B cell (primary cell): ENCODE measurements around the gene PARP12. TPM values are rescaled to one million over a fixed set of nuclear protein-coding genes. Genes with fewer than 3 reads are reported as not detected.

Experiments
- ATAC-seq: fragments of 200-7000 bp; cut with Tn5 transposase; one replicate; pipeline ENCODE4 v1.10.0; 2021; ENCODE audit warnings: low read depth, mild to moderate bottlenecking, moderate number of reproducible peaks, moderate library complexity
- CTCF ChIA-PET: fragments of 350-600 bp; sonication (Branson Sonifier 250); formaldehyde crosslinking; loops from one replicate; lab custom pipeline; 2021; ENCODE audit warnings: antibody characterized with exemption, inconsistent platforms; lab: Charles Lee
- POLR2A ChIA-PET: fragments of 350-600 bp; sonication (Branson Sonifier 250); formaldehyde crosslinking; loops from one replicate; lab custom pipeline; 2021; ENCODE audit warnings: antibody characterized with exemption; lab: Charles Lee
- DNase-seq: peaks from one replicate; pipeline ENCODE4 v3.0.0; 2013
- H2AFZ ChIP-seq: 2 replicates; pipeline ENCODE4 v1.6.1; 2012; ENCODE audit warnings: mild to moderate bottlenecking, low read depth, low read length; ENCODE audit not compliant: insufficient read depth, poor library complexity, severe bottlenecking
- H3K27ac ChIP-seq, 2 donors: 1 replicate in 1 of 2; 2 replicates in 1 of 2; pipeline ENCODE4 v1.5.1; 2012 to 2013; ENCODE audit warnings: low read length in 2 of 2, mild to moderate bottlenecking in 2 of 2, moderate library complexity in 1 of 2
- H3K27me3 ChIP-seq, 4 experiments: fragments of 200-600 bp in 1 of 4; sonication (generic) in 1 of 4; replicated peaks in 1 of 4; 1 replicate in 2 of 4; 2 replicates in 2 of 4; pipeline versions ENCODE4 v1.6.1 to v1.7.0; 2013 to 2016; ENCODE audit warnings: low read length in 3 of 4, mild to moderate bottlenecking in 2 of 4, mixed read lengths in 1 of 4, moderate library complexity in 1 of 4; ENCODE audit not compliant: insufficient read depth in 4 of 4, control insufficient read depth in 3 of 4; ENCODE audit errors: control extremely low read depth in 1 of 4
- H3K36me3 ChIP-seq, 2 experiments: replicated peaks in 1 of 2; 1 replicate in 1 of 2; 2 replicates in 1 of 2; pipeline versions ENCODE4 v1.6.1 to v1.7.1; 2013; ENCODE audit warnings: low read length in 1 of 2; ENCODE audit not compliant: insufficient read depth in 2 of 2, control insufficient read depth in 1 of 2; ENCODE audit errors: control extremely low read depth in 1 of 2, extremely low read depth in 1 of 2
- H3K4me1 ChIP-seq, 2 donors: fragments of 200-600 bp in 1 of 2; sonication (generic) in 1 of 2; 1 replicate in 1 of 2; 2 replicates in 1 of 2; pipeline versions ENCODE4 v1.5.1 to v1.6.1; 2013 to 2017; ENCODE audit warnings: low read length in 2 of 2; ENCODE audit not compliant: control insufficient read depth in 2 of 2, insufficient read depth in 2 of 2
- H3K4me2 ChIP-seq: replicated peaks from 2 replicates; pipeline ENCODE3; 2012; ENCODE audit warnings: mild to moderate bottlenecking, low read depth, low read length; ENCODE audit not compliant: poor library complexity, severe bottlenecking
- H3K4me3 ChIP-seq, 5 experiments: fragments of 200-600 bp in 1 of 5; sonication (generic) in 1 of 5; 1 replicate in 3 of 5; 2 replicates in 2 of 5; pipeline versions ENCODE4 v1.5.1 to v1.7.0; 2011 to 2016; ENCODE audit warnings: low read length in 4 of 5, mild to moderate bottlenecking in 4 of 5, low read depth in 2 of 5, control low read depth in 1 of 5, moderate library complexity in 1 of 5; ENCODE audit not compliant: insufficient read depth in 1 of 5; ENCODE audit errors: control extremely low read depth in 1 of 5, extremely low read depth in 1 of 5
- H3K79me2 ChIP-seq: fragments of 200-600 bp; sonication (generic); one replicate; pipeline ENCODE4 v1.6.0; 2016; ENCODE audit warnings: low read length; ENCODE audit not compliant: control insufficient read depth, insufficient read depth
- H3K9ac ChIP-seq: fragments of 200-600 bp; sonication (generic); 2 replicates; pipeline ENCODE4 v1.6.1; 2017; ENCODE audit warnings: mild to moderate bottlenecking, low read length, moderate library complexity
- H3K9me3 ChIP-seq, 3 donors: one replicate each; pipeline versions ENCODE4 v1.6.1 to v1.7.1; 2013; ENCODE audit warnings: low read length in 2 of 3; ENCODE audit not compliant: control insufficient read depth in 2 of 3, insufficient read depth in 1 of 3; ENCODE audit errors: control extremely low read depth in 1 of 3
- H4K20me1 ChIP-seq: 2 replicates; pipeline ENCODE4 v1.6.0; 2012; ENCODE audit warnings: mild to moderate bottlenecking, low read length; ENCODE audit not compliant: insufficient read depth, control insufficient read depth, poor library complexity, severe bottlenecking
- H3K27ac Mint-ChIP-seq: one replicate; pipeline ENCODE4 v1.8.0; 2021; ENCODE audit warnings: mixed read lengths
- H3K27me3 Mint-ChIP-seq: one replicate; pipeline ENCODE4 v1.8.0; 2021; ENCODE audit warnings: mixed read lengths
- H3K4me1 Mint-ChIP-seq: one replicate; pipeline ENCODE4 v1.8.0; 2021; ENCODE audit warnings: mixed read lengths
- H3K4me3 Mint-ChIP-seq: one replicate; pipeline ENCODE4 v1.8.0; 2021; ENCODE audit warnings: mixed read lengths
- H3K9me3 Mint-ChIP-seq: one replicate; pipeline ENCODE4 v1.8.0; 2022; ENCODE audit warnings: mixed read lengths; ENCODE audit not compliant: insufficient read depth
- CTCF ChIP-seq: fragments of 200-600 bp; IDR thresholded peaks from one replicate; pipeline ENCODE4 v1.8.0; 2022; ENCODE audit warnings: antibody characterized with exemption, mild to moderate bottlenecking
- EZH2 ChIP-seq: IDR thresholded peaks from 2 replicates; pipeline ENCODE4 v1.6.1; 2012; ENCODE audit warnings: borderline replicate concordance, low read depth, mild to moderate bottlenecking, moderate library complexity, low read length; ENCODE audit not compliant: insufficient read depth, poor library complexity, severe bottlenecking
- WGBS: methylation state at CpG from one replicate; pipeline ENCODE4 v1.1.5; 2013; ENCODE audit warnings: missing lambda C conversion rate; ENCODE audit not compliant: insufficient coverage; 5-methylcytosine and 5-hydroxymethylcytosine counted together
- intact Hi-C: fragments of 100-400 bp; cut with micrococcal nuclease; formaldehyde crosslinking; loops from one replicate; pipeline ENCODE4 v1.10.0; 2022
- polyA plus RNA-seq: library from polyadenylated mRNA; depleted of rRNA; stranded (reverse); fragments of >200 nt; gene quantifications from 2 replicates; pipeline ENCODE4 v1.2.3, GENCODE V29; 2012
- total RNA-seq, 2 donors: library from RNA; stranded (reverse); fragments of 120-200 nt in 1 of 2; gene quantifications; 1 replicate in 1 of 2; 2 replicates in 1 of 2; pipeline versions ENCODE4 v1.2.3 to v1.2.4, GENCODE V29; 2013 to 2022

PARP12 gene
- total and polyA plus RNA-seq, 2 donors (not counting 1 experiment from before 2014, with no cell fraction given): 170 to 177 TPM

- no peak for TF ChIP-seq CTCF
- no peak for TF ChIP-seq EZH2
- CTCF ChIA-PET: no interaction called here
- no peak overlapping the region for H3K27ac Mint-ChIP-seq
These were observed 12.7 kb downstream of the PARP12 start for GRCh38 chr7:140050100-140050499.

GRCh38 chr7:140049339-140050024, 13.3 kb downstream of the PARP12 start:
- Mint-ChIP-seq H3K9me3 (no peaks in the 10 kb centered on the region), H3K4me3 (no peak overlapping the region), H3K4me1 (peaks cover 31% of the 10 kb centered on the region), H3K27me3 (no peaks in the 10 kb centered on the region), H3K27ac (no peak overlapping the region)
- Histone ChIP-seq H2AFZ (no peak overlapping the region), H3K27ac (no peak overlapping the region), H3K36me3 (peaks cover 2 to 48% of the 10 kb centered on the region in 2 experiments), H4K20me1 (peaks cover 38% of the 10 kb centered on the region), H3K4me1 (peaks cover 14 to 19% of the 10 kb centered on the region in 2 donors), H3K27me3 (no peaks in the 10 kb centered on the region), H3K4me2 (no peak overlapping the region), H3K9me3 (no peaks in the 10 kb centered on the region), H3K4me3 (no peak overlapping the region), H3K9ac (no peak overlapping the region), H3K79me2 (peaks cover 57% of the 10 kb centered on the region)
- intact Hi-C loops: no loop called here
- ChIA-PET POLR2A (no interaction called here), CTCF (no interaction called here)
- DNase-seq (no peak), ATAC-seq (no peak)
- TF ChIP-seq CTCF: no peak
- 97% methylated on average over 2 of the region's 5 CpGs for WGBS

More at GRCh38 chr7:140050100-140050499, 12.7 kb downstream of the PARP12 start:
- Histone ChIP-seq H3K9ac (no peak overlapping the region), H4K20me1 (peaks cover 40% of the 10 kb centered on the region), H3K36me3 (peaks cover 2 to 51% of the 10 kb centered on the region in 2 experiments), H3K27me3 (no peaks in the 10 kb centered on the region), H2AFZ (no peak overlapping the region), H3K27ac (no peak overlapping the region), H3K79me2 (peaks cover 57% of the 10 kb centered on the region), H3K4me3 (no peak overlapping the region), H3K4me1 (peaks cover 18 to 25% of the 10 kb centered on the region in 2 donors), H3K4me2 (no peak overlapping the region), H3K9me3 (no peaks in the 10 kb centered on the region)
- Mint-ChIP-seq H3K27me3 (no peaks in the 10 kb centered on the region), H3K4me3 (no peak overlapping the region), H3K9me3 (no peaks in the 10 kb centered on the region), H3K4me1 (peaks cover 37% of the 10 kb centered on the region)
- 100% methylated on average over 2 of the region's 3 CpGs for WGBS
- POLR2A ChIA-PET: interaction anchor here (0.5 kb wide), 1 partner anchor 584 kb away, joined by 3 read pairs; no protein-coding TSS in a partner anchor
- DNase-seq (no peak), ATAC-seq (no peak)
- intact Hi-C loops: no loop called here
